SK-N-MC (cell line): ENCODE results near the gene POFUT2.

Experiments
- EZH2 ChIP-seq: fragments of 200-600 bp; sonication (generic); IDR thresholded peaks from one replicate; pipeline ENCODE4 v1.6.1; 2017; ENCODE audit warnings: antibody characterized with exemption
- FOXP2 ChIP-seq: optimal IDR thresholded peaks from 2 replicates; pipeline ENCODE3; 2011; ENCODE audit warnings: mild to moderate bottlenecking, moderate library complexity; ENCODE audit not compliant: insufficient read depth; ENCODE audit errors: extremely low read length, control extremely low read depth
- POLR2AphosphoS5 ChIP-seq: IDR thresholded peaks from 2 replicates; pipeline ENCODE4 v1.6.1; 2012; ENCODE audit warnings: mild to moderate bottlenecking, low read depth, low read length, borderline replicate concordance

GRCh38 chr21:45262041-45262581 lies 25.6 kb downstream of the POFUT2 start:
- no peak for TF ChIP-seq EZH2
- TF ChIP-seq FOXP2 = no peak
- no peak for TF ChIP-seq POLR2AphosphoS5
